Middle frontal gyrus (tissue), 1 donor: ENCODE measurements around the gene ANKRD29.

Experiments used
- DNase-seq: peaks from one replicate; pipeline ENCODE4 v3.0.0-alpha.2; 2015; ENCODE audit warnings: low spot score; ENCODE audit errors: extremely low spot score

The ANKRD29 gene

GRCh38 chr18:23684515-23685197, 21.9 kb upstream of the ANKRD29 start:
- no peak for DNase-seq

DNA sequence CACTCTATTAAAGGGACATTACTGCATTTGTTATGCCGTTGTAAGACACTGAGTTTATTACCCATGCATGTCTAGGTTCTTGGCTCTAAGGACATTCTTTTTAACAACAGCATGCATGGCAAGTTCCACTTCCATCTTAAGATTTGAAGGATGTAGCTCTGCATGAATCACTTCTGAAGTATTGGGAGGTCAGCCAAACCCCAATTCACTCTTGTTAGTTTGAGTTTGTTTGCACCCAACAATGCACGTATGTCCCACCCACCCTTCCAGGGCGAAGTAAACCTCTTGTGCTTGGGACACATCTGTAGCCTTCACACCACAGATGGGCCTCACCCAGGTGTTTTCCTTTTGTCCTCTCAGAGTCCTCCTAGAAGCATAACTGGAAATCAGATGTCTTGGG, 21.0 kb upstream of the ANKRD29 start:
- DNase-seq = no peak

- DNase-seq = no peak
These were observed 20.4 kb upstream of the ANKRD29 start for GRCh38 chr18:23683155-23683554.

DNA sequence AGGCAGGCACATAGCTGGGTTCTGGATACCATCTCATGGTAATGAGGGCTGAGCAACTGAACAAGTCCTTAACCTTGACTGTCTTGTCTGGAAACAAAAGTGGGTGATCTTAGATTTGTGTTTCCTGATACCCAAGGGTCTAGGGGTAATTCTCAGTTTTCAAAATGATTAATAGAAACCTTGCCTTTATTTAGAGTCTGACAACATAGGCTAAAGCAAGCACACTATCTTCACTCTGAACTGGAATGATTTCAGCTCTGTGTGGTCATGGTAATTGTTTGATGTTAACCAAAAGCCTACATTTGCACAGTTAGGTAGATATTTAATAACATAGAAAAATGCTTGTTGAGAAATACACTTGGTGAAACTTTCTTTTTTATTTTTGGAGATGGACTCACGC, 19.8 kb upstream of the ANKRD29 start:
- no peak for DNase-seq

GRCh38 chr18:23682045-23682444, 19.3 kb upstream of the ANKRD29 start:
- no peak for DNase-seq

DNA sequence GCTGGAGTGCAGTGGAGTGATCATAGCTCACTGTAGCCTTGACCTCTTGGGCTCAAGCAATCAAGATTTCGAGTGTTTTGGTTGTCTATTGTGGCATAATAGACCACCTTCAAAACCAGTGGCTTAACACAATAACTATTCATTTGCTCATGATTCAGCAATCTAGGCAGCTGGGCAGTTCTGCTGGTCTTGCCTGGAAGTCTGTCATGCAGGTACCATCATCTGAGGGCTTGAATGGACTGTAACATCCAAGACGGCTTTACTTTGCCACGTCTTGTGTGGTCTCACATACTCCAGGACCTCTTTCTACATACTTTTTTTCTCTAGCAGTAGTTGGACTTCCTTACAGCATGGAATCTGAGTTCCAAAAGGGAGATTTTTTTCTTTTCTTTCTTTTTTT, 13.2 kb upstream of the ANKRD29 start:
- no peak for DNase-seq

- DNase-seq = no peak
These were observed 12.5 kb upstream of the ANKRD29 start for GRCh38 chr18:23675236-23675635.

DNA sequence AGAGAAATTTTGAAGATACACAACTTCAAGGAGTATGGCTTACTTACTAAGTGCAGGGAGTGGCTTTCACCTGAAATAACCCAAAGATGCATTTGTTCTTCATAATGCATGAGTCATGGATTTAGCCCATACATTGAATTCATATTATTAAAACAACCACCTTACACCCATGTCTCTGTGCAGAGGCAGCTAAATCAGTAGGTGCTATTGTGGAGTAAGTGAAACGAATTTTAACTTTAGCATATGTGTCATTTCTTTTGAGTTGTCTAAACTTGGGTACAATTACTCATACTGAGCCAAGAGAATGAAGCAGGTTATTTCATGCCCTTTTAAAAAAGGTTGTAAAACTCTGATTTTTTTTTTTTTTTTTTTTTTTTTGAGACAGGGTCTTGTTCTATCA, 11.0 kb upstream of the ANKRD29 start:
- DNase-seq = no peak

DNA sequence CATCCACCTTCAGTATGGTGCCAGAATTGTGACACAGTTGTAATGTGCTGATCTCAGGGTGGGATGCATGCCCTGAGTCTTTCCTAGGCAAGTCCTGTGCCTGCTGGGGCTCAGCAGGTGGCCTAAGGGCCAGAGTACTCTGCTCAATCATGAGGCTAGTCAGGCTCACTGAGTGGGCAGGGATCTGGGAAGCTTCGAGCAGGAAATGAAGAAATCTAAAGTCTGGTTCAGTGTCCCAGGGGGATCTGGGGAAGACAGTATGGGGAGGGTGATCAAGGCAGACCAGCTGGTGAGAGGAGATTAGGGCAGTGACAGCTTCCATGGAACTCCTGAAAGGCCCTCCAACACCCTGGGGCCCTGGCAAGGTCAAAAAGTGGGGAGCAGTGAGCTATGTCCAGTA, 8.9 kb upstream of the ANKRD29 start:
- DNase-seq = no peak

DNA sequence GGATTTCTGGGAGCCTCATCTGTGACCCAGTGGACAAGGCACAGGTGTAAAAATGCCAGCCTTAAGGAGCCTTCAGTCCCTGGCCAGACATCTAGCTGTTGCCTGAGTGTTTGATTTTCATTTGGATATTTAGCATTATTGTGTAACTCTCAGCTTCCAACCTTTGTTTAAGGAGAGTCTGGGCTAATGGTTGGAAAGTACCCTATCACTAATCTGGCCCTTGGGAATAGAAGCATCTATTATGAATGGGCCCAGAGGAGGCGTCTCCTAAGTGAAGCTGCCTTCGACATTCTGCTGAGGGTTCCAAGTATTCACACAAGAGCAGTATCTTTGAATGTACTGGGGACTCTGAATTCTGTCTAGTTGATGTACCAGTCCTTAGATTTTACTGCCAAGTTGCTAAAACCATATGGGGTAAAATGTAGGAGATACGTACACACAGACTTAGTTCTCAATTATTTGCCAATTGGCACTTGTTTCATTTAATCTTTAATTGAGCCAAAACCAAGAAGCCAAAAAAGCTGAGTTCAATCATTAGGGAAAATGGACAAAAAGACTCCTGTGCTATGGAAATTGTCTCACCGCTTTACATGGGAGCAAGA, 7.2 kb upstream of the ANKRD29 start:
- no peak for DNase-seq

DNA sequence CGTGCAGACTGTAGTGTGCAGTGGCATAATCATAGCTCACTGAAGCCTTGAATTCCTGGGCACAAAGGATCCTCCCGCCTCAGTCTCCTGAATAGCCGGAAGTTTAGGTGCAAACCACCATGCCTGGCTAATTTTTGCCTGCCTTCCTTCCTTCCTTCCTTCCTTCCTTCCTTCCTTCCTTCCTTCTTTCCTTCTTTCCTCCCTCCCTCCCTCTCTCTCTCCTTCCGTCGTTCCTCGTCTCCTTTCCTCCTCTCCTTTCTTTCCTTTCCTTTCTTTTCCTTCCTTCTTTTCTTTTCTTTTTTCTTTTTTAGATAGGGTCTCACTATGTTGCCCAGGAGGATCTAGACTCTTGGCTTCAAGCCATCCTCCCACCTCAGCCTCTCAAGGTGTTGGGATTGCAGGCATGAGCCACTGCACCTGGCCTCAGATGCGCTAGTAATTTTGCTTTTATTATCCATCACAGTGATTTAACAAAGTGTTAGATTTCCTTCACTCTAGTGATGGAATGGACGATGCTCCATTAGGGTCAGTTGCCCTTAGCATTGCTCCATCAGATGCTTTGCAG, 6.6 kb upstream of the ANKRD29 start:
- no peak for DNase-seq

- no peak for DNase-seq
These were observed 6.0 kb upstream of the ANKRD29 start for GRCh38 chr18:23668731-23669130.

GRCh38 chr18:23667114-23667513, 4.4 kb upstream of the ANKRD29 start:
- no peak for DNase-seq

DNA sequence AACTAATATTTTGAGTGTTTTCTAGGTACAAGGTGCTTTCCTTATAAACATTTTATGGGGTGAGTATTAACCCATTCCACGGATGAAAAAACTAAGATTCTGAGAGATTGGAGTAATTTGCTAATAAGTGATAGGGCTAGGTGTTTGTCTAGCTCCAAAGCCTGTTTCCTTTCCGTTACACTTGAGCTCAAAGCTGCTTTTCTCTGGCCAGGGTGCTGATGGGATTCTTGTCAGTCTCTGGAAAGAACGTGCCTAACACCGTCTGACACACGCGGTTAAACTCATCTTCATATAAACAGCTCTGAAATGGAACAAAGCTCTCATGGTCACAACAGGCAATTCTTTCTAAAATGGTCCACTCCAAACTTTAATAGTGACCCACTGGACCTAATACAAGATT, 2.0 kb upstream of the ANKRD29 start:
- no peak for DNase-seq

- no peak for DNase-seq
These were observed 889 bp downstream of the ANKRD29 start for GRCh38 chr18:23661735-23662308.

DNA sequence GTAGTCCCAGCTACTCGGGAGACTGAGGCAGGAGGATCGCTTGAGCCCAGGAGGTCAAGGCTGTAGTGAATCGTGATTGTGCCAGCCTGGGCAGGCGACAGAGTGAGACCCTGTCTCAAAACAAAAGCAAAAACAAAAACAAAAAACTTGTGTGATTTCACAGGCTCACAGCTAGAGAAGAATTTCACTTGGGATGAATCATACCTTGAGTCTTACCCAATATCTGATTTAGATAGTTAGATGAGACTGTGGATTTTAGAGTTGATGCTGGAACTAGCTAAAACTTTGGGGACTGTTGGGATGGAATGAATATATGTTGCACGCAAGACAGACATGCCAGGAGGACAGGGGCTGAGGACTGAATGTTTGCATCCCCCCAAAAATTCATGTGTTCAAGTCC, 4.4 kb downstream of the ANKRD29 start:
- DNase-seq = no peak

DNA sequence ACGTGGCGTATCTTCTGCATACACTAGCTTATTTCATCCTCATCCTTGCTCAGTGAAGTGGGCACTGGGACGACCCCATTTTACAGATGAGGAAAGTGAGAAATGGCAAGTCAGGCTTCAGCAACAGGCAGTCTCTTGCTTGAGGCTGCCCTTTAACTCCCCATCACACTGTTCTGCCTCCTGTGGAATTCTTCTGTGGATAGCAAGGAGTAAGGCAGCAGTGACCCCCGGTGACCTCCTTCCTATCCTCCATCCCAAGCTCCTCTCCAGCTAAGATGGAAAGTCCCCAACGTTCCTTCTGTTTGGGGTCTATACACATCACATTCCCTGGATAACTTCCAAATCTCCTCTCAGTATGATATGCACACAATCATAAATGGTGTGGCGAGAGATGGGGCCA, 10.5 kb downstream of the ANKRD29 start:
- no peak for DNase-seq

GRCh38 chr18:23650968-23651927, 11.5 kb downstream of the ANKRD29 start:
- no peak for DNase-seq

- DNase-seq = no peak
These were observed 13.6 kb downstream of the ANKRD29 start for GRCh38 chr18:23648940-23649607.

- no peak for DNase-seq
These were observed 14.3 kb downstream of the ANKRD29 start for GRCh38 chr18:23648456-23648855.

- DNase-seq = no peak
These were observed 16.4 kb downstream of the ANKRD29 start for GRCh38 chr18:23646282-23646681.
